ENCODE measurements around the gene S100P.

Gene S100P

GRCh38 chr4:6699388-6699787 lies 5.7 kb downstream of the S100P start:
- in situ Hi-C loops (cut with HindIII; ENCODE audit: low pct_ligation_motif_present, low sequenced_read_pairs), result no loop called here
- no peak for DNase-seq
- Histone ChIP-seq H3K27me3 (replicated peaks) (no peaks in the 10 kb centered on the region), H3K27ac (no peak overlapping the region), H3K36me3 (replicated peaks) (peaks cover 2% of the 10 kb centered on the region), H3K4me3 (ENCODE audit: low read depth, low read length) (no peak overlapping the region)
- no peak for TF ChIP-seq CTCF (IDR thresholded peaks at IDR 0.05; ENCODE audit: low read depth, low read length, missing control alignments)

GRCh38 chr4:6699903-6700302 lies 6.2 kb downstream of the S100P start:
- H3K27me3 ChIP-seq (replicated peaks), result no peaks in the 10 kb centered on the region
- in situ Hi-C loops (cut with HindIII; ENCODE audit: low pct_ligation_motif_present, low sequenced_read_pairs), result no loop called here
- DNase-seq, result no peak
- no peak overlapping the region for H3K27ac ChIP-seq
- no peak for TF ChIP-seq CTCF (IDR thresholded peaks at IDR 0.05; ENCODE audit: low read depth, low read length, missing control alignments)
- H3K36me3 ChIP-seq (replicated peaks), result peaks cover 2% of the 10 kb centered on the region
- H3K4me3 ChIP-seq (ENCODE audit: low read depth, low read length), result no peak overlapping the region

- no peak overlapping the region for H3K27ac ChIP-seq
- in situ Hi-C loops (cut with HindIII; ENCODE audit: low pct_ligation_motif_present, low sequenced_read_pairs), result no loop called here
- TF ChIP-seq CTCF (IDR thresholded peaks at IDR 0.05; ENCODE audit: low read depth, low read length, missing control alignments), result peak; percentile 52
- H3K27me3 ChIP-seq (replicated peaks), result no peaks in the 10 kb centered on the region
- peaks cover 2% of the 10 kb centered on the region for H3K36me3 ChIP-seq (replicated peaks)
- no peak overlapping the region for H3K4me3 ChIP-seq (ENCODE audit: low read depth, low read length)
- no peak for DNase-seq
Measured at GRCh38 chr4:6701371-6701770, 7.7 kb downstream of the S100P start.

- H3K27me3 ChIP-seq (replicated peaks), result no peaks in the 10 kb centered on the region
- in situ Hi-C loops (cut with HindIII; ENCODE audit: low pct_ligation_motif_present, low sequenced_read_pairs), result no loop called here
- H3K4me3 ChIP-seq (ENCODE audit: low read depth, low read length), result no peak overlapping the region
- DNase-seq, result no peak
- H3K36me3 ChIP-seq (replicated peaks), result peaks cover 6% of the 10 kb centered on the region
- H3K27ac ChIP-seq, result no peak overlapping the region
- TF ChIP-seq CTCF (IDR thresholded peaks at IDR 0.05; ENCODE audit: low read depth, low read length, missing control alignments), result no peak
Measured at GRCh38 chr4:6702761-6703160, 9.1 kb downstream of the S100P start.

GRCh38 chr4:6703786-6704185 lies 10.1 kb downstream of the S100P start:
- no peak for DNase-seq
- Histone ChIP-seq H3K4me3 (ENCODE audit: low read depth, low read length) (no peak overlapping the region), H3K27me3 (replicated peaks) (no peaks in the 10 kb centered on the region), H3K36me3 (replicated peaks) (peaks cover 6% of the 10 kb centered on the region), H3K27ac (no peak overlapping the region)
- no peak for TF ChIP-seq CTCF (IDR thresholded peaks at IDR 0.05; ENCODE audit: low read depth, low read length, missing control alignments)
- in situ Hi-C loops (cut with HindIII; ENCODE audit: low pct_ligation_motif_present, low sequenced_read_pairs), result no loop called here

GRCh38 chr4:6705646-6706045 lies 12.0 kb downstream of the S100P start:
- in situ Hi-C loops (cut with HindIII; ENCODE audit: low pct_ligation_motif_present, low sequenced_read_pairs), result no loop called here
- H3K27ac ChIP-seq, result no peak overlapping the region
- peaks cover 6% of the 10 kb centered on the region for H3K36me3 ChIP-seq (replicated peaks)
- no peak overlapping the region for H3K4me3 ChIP-seq (ENCODE audit: low read depth, low read length)
- DNase-seq, result no peak
- no peak for TF ChIP-seq CTCF (IDR thresholded peaks at IDR 0.05; ENCODE audit: low read depth, low read length, missing control alignments)
- H3K27me3 ChIP-seq (replicated peaks), result no peaks in the 10 kb centered on the region
